LNCAP (cell line): Measurements from ENCODE around the gene STX18.

Experiments
- CTCF ChIP-seq: fragments of 450-650 bp; IDR thresholded peaks from 2 replicates; pipeline ENCODE4 v1.5.1; 2017; ENCODE audit warnings: mild to moderate bottlenecking

The STX18 gene

GRCh38 chr4:4477796-4478195 lies 64.1 kb downstream of the STX18 start:
- no peak for TF ChIP-seq CTCF

- TF ChIP-seq CTCF: no peak
Observed at GRCh38 chr4:4477391-4477790, 64.5 kb downstream of the STX18 start.

GRCh38 chr4:4474476-4474875 lies 67.4 kb downstream of the STX18 start:
- TF ChIP-seq CTCF: no peak

- TF ChIP-seq CTCF: no peak
Observed at GRCh38 chr4:4472344-4472958, 69.4 kb downstream of the STX18 start.

- no peak for TF ChIP-seq CTCF
Observed at GRCh38 chr4:4471195-4471594, 70.7 kb downstream of the STX18 start.

- TF ChIP-seq CTCF: no peak
Observed at GRCh38 chr4:4470208-4470607, 71.6 kb downstream of the STX18 start.

GRCh38 chr4:4462970-4463369 lies 78.9 kb downstream of the STX18 start:
- no peak for TF ChIP-seq CTCF

- TF ChIP-seq CTCF: no peak
Observed at GRCh38 chr4:4461850-4462249, 80.0 kb downstream of the STX18 start.
